AG20443 (cell line): ENCODE results near the gene TRMT2A.
"Not testable (repeated sequence)": the region's sequence is repeated elsewhere in the genome, so short reads cannot be mapped to it uniquely, and the experiment has no call there.

Source experiments
- DNase-seq: peaks from one replicate; pipeline ENCODE4 v3.0.0; 2012; ENCODE audit warnings: low spot score, mixed read lengths

The TRMT2A gene

DNA sequence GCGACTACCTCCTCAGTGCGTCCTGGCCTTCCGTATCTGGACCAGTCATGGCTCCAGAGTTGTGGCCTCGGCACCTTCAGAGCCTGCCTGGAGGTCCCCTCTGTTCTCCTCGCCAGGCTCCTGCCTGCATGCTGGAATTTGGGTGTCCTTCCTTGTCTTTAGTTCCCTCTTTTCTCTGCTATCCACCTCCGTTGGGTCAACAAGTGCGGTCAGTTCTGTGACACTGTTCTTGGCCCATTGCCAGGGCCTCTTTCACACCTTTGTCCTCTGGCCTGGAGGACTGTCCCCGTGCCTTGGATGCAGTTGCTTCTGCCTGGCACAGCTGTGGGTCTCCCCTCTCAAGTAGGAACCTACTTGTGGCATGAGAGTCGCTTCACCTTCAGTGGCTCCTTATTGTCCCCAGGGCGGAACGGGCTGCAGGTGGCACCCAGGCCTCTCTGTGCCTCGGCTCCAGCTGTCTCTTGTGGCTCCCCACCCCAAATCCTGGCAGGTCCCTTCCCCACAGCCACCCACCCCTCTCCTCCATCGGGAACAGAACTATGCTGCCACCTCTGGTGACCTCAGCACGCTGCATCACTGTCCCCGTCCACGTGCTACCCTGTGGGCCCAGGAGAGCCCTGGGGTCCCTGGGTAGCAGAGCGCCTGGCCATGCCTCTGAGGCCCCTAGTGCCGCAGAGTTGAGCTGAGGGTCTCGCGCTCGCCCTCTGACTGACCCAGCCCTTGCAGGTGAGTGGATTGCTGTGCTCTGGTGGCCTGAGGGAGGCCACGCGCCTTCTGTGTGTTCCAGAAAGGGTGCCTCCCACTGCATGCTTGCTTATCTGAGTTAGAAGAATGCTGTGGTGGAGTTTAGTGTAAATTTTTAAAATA lies 32.2 kb downstream of the TRMT2A start:
- DNase-seq, result no peak

GRCh38 chr22:20083891-20084546 lies 33.0 kb downstream of the TRMT2A start:
- no peak for DNase-seq

DNA sequence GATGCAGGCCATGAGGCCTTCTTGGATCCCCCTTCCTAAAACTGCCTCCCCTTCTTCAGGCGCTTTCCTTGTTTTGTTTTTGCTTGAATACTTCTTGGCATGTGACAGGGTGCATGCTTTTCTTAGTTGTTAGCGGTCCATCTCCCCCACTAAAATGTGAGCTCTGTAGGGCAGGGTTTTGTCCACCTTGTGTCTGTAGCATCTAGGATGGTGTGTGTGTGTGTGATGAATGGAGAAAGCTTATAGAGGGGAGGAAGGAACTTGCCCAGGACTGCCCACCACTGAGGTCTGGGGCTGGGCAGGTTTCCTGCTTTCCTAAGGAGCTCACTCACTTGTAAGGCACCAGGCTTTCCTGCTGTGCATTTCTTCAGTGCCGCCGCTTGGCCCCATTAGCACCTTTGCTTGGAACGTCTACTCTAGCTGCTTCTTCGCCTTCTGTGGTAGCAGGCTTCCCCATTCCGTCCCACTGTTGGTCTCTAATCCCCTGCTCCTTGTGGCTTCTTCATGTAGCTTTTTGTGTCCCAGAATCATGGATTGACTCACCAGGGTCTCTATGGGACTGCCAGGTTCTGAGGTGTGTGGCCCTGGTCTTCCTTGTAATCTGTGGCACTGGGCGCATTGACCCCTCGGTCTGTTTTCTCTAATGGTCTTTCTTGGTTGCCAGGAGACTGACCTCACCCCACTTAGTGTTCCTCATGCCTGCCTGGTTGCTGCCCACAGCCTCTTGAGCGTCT lies 33.7 kb downstream of the TRMT2A start:
- DNase-seq, result no peak

- peak; percentile 64 for DNase-seq
Measured at GRCh38 chr22:20080776-20081654, 36.0 kb downstream of the TRMT2A start.

DNA sequence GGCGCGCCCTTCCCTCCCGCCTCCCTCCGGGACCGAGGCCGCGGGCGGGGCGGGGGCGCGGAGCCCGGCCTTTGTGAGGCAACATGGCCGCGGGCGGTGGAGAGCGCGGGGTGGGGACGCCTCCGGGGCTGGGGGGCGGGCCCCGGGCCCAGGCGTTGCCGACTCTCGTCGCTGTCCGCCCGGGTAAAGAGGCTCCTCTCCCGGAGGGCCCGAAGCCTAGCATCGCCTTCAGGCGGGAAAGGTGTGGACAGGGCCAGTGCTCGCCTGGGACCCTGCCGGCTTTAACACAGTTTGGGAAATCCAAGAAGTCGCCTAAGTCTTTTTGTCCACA lies 36.6 kb downstream of the TRMT2A start:
- peak; percentile 84 for DNase-seq

- peak; percentile 99 for DNase-seq
Measured at GRCh38 chr22:20079745-20080444, 37.1 kb downstream of the TRMT2A start, which contains the start of gene DGCR8. TSS of gene DGCR8 (plus strand) at chr22:20080241. CDS start at chr22:20085964, 5,723 bp downstream.

- DNase-seq, result no peak
Measured at GRCh38 chr22:20076627-20077172, 40.3 kb downstream of the TRMT2A start.

- DNase-seq, result no peak
Measured at GRCh38 chr22:20071524-20071972, 45.5 kb downstream of the TRMT2A start.

- DNase-seq, result no peak
Measured at GRCh38 chr22:20069331-20070042, 47.5 kb downstream of the TRMT2A start.

DNA sequence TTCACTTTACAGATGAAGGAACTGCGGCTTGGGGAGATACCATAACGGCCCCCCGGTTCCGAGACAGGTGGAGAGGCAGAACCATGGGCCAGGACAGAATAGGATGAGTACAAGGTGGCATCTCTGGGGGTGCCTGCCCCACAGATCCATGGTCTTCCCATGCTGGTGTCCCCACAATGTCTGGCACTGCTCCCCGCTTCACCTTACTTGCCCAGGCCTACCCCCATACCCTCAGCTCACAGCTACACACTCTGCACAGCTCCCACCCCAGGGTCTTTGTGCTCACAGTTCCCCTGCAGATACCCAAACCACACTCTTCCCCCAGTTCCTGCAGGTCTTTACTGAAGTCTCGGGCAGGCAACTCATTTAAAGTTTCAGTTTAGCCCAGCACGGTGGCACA lies 48.4 kb downstream of the TRMT2A start:
- no peak for DNase-seq

DNA sequence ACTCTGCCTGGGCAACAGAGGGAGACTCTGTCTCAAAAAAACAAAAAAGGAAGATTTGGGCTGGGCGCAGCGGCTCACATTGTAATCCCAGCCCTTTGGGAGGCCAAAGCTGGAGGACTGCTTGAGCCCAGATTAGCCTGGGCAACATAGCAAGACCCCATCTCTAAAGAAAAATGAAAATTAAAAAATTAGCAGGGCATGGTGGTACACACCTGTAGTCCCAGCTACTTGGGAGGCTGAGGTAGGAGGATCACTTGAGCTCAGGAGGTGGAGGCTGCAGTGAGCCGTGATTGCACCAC lies 49.7 kb downstream of the TRMT2A start:
- DNase-seq, result not testable (repeated sequence)

DNA sequence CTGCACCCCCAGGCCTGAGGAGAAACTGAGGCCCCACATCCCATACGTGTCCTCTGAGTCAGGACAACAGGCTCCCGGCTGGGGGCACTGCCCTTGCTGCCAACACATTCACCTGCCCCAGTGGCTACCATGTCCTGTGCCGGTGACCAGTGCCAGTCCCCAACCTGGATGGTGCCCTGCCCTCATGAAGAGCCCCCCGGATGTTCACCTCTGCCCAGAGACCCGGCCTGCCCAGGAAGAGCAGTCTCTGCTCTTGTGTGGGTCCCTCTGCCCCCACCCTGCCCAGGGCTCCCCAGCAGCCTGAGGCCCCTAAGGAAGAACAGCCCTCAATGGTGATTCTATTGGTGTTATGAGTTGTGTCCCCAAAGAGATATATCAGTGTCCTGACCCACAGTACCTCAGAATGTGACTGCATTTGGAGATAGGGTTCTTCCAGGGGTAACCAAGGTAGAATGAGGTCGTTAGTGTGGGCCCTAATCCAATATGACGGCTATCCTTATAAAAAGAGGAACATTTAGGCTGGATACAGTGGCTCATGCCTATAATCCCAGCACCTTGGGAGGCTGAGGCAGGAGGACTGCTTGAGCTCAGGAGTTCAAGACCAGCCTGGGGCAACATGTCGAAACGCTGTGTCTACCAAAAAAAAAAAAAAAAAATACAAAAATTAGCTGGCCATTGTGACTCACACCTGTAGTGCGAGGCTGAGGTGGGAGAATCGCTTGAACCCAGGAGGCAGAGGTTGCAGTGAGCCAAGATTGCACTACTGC lies 50.2 kb downstream of the TRMT2A start:
- DNase-seq, result no peak

- no peak for DNase-seq
Measured at GRCh38 chr22:20065896-20066616, 51.0 kb downstream of the TRMT2A start.

DNA sequence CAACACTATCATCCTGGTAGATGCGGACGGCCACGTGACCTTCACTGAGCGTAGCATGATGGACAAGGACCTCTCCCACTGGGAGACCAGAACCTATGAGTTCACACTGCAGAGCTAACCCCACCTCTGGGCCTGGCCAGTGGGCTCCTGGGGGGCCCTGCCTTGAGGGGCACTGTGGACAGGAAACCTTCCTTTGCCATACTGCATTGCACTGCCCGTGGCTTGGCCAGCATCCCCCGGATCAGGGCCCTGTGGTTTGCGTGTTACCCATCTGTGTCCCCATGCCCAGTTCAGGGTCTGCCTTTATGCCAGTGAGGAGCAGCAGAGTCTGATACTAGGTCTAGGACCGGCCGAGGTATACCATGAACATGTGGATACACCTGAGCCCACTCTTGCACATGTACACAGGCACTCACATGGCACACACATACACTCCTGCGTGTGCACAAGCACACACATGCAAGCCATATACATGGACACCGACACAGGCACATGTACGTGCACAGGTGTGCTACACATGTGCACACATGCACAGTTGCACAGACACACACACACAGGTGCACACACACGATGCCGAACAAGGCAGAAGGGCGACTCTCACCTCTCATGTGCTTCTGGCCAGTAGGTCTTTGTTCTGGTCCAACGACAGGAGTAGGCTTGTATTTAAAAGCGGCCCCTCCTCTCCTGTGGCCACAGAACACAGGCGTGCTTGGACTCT lies 52.3 kb downstream of the TRMT2A start:
- DNase-seq, result no peak

DNA sequence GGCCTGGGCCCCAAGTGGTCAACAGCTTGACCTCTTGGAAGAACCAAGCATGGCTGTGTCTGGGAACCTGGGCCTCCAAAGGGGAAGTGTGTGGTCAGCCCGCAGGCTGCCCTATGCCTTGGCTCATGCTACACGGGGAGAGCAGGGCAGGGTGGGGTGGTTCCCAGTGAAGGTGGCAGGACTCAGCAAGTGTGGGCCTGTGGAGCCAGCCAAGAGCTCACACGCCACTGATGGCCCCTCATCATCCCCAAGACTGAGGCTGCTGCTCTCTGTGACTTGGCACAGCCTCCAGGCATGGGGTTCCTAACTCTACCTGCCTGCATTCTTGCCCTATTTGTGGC lies 52.9 kb downstream of the TRMT2A start:
- DNase-seq, result no peak

DNA sequence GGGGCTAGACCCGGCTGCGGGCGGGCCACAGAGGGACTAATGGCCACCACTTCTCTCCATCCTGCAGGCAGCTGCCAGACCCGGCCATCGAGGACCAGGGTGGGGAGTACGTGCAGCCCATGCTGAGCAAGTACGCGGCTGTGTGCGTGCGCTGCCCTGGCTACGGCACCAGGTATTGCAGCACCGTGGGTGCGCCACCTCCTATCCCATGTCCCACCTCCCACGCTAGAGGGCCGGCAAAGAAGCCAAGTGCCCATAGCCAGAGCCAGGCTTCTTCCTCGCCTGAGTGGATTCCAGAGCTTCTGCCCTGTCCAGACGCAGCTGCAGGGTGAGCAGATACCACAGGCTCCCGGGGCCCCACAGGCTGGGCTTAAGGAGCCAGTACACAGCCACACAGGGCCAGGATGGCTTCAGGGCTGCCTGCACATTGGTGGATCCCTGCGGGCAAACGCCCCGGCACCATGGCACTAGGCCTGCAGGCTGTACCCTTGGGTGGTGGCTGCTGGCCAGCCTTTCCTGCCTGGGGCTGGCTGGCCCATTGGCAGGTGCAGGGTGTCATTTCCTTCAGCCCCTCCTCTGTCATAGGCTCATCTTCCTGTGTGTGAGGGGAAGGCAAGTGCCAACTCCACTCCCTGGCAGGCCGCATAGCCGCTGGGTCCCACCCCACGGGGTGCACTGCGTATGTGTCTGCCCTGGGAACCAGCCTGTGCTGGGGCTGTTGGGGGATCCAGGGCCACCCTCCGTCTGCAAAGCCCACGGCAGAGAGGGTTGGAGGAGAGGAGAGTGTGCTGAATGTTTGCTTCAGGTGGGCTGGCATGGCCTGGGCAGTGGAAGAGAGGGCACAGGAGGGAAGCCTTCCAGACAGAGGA lies 53.5 kb downstream of the TRMT2A start:
- DNase-seq, result no peak

DNA sequence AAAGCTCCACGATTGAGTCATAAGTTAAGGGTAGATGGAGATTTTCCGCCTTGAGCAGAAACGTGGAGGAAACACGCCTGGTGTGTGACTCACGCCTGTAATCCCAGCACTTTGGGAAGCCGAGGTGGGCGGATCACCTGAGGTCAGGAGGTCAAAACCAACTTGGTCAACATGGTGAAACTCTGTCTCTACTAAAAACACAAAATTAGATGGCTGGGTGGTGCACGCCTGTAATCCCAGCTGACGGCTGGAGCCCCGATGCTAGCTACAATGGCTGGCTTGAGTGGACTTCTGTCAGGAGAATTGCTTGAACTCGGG lies 54.3 kb downstream of the TRMT2A start:
- no peak for DNase-seq
